Measurements from ENCODE around the gene MAD1L1.

DNA sequence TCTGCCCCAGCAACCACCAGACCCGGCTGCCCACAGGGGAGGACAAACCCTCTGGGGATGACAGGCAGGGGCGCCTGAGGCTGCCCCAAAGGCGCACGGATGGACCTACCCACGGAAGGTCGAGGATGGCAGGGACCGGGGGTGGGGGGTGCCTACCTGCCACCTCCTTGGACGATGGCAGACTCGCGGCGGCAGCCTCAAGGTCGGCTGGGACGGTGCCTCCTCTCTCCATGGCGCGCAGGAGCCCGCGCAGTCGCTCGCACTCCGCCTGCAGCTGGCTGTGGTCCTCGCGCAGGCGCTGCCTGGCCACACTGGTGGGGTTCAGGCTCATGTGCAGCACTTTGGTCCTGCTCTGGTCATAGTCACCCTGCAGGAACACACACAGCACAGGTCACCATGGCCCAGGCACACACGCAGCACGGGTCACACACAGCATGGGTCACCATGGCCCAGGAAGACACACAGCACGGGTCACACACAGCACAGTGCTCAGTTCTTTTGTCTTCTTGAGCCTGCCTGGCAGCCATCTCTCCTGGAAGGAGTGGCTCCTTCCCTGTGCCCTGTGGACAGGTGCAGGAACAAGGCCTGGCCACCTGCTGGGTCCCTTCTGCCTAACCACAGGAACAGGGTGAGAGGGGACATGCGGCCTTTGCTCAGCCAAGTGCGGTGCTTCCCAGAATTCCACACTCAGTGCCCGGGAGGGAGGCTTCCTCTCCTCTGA is 296.1 kb downstream of the MAD1L1 start:
- no peak for TF ChIP-seq CEBPB (IDR thresholded peaks at IDR 0.05; ENCODE audit: low read depth)
- TF ChIP-seq JUND (IDR thresholded peaks at IDR 0.05): no peak
- no peak for TF ChIP-seq POLR2A (IDR thresholded peaks at IDR 0.05; ENCODE audit: borderline replicate concordance, extremely low read depth, insufficient read depth, insufficient read length)
- TF ChIP-seq EZH2 (IDR thresholded peaks at IDR 0.05): no peak
- no peak for TF ChIP-seq CTCF (IDR thresholded peaks at IDR 0.05 in 2 of 3, conservative IDR thresholded peaks at IDR 0.05 in 1 of 3; ENCODE audit: borderline replicate concordance in 1 of 3, insufficient read depth in 1 of 3, low read depth in 2 of 3, low read length in 2 of 3)
